GM18520 (cell line): ENCODE results near the gene NCAPD3.
A peak's percentile ranks its signal among the peaks of the same experiment; 100 is the strongest.
"Not testable (repeated sequence)": the region's sequence is repeated elsewhere in the genome, so short reads cannot be mapped to it uniquely, and the experiment has no call there.

Experiments
- ATAC-seq: cut with Tn5 transposase; IDR thresholded peaks from one replicate; pipeline ENCODE4 v1.9.1; 2021; ENCODE audit not compliant: unreplicated experiment

The NCAPD3 gene

GRCh38 chr11:134223836-134224709, at the start of gene NCAPD3, which contains the start of gene VPS26B:
Gene NCAPD3 (minus strand): TSS chr11:134223967. CDS start chr11:134223926, 41 bp downstream.
Gene VPS26B (plus strand): TSS chr11:134224671. CDS start chr11:134225123, 452 bp downstream.
- ATAC-seq, result peak; percentile 63

DNA sequence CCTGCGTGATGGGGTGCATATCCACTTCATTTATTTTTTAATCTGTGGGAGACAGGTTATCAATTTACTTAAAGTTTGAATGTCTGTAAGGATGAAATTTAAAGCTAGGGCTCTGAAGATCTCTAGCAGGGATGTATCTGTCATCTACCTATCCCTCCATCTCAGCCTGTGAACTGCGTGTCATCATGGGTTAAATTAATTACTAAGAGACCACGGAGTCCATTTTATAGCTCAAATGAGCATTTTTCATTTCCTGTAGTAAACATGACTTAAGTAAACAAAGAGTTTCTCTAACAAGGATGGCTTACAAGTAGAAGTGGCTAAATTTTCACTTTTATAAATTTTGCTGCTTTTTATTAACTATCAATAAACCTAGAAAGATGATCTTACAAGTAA, 49.5 kb upstream of the NCAPD3 start:
- no peak for ATAC-seq

DNA sequence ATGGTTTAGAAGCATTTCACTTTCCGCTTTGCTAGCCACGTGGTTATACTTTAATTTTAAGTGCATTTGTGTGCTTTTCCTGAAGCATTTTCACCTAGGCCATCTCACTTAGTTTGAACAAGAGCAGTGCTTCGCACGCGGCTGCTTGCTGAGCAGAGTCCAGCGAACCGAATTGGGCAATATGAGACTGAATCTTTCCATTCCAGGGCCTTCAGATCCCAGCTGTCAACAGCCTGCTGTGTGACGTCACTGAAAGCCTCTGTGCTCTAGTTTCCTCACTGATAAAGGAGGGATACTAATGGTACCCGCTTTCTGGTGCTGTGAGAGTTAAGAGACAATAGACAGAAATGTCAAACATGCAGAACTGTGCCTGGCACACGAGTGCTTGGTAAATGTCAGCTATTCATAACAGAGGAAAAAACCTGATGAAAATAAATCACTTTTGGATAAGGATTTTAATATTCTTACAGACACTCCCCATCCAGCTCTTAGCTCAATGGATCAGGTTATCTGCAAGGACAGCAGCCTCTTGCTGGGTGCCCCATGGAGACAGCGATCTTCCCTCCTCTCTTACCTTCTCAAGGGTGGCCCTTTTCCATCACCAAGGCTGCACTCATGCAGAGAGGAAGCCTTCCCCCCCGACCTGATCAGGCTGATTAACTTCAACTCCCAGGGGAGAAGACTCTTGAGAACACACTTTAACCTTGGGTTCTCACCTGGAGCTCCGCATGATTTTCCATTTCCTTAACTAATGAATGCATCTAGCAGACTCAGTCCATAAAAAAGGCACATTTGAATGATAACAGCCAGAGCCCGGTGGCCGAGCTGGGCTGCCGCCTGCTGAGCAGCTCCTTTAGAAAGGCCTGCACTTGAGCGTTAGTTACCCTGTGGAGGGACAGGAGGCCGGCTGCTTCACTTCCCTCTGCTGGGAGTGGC, 48.9 kb upstream of the NCAPD3 start:
- no peak for ATAC-seq

- ATAC-seq, result no peak
Measured at GRCh38 chr11:134271978-134272377, 48.2 kb upstream of the NCAPD3 start.

DNA sequence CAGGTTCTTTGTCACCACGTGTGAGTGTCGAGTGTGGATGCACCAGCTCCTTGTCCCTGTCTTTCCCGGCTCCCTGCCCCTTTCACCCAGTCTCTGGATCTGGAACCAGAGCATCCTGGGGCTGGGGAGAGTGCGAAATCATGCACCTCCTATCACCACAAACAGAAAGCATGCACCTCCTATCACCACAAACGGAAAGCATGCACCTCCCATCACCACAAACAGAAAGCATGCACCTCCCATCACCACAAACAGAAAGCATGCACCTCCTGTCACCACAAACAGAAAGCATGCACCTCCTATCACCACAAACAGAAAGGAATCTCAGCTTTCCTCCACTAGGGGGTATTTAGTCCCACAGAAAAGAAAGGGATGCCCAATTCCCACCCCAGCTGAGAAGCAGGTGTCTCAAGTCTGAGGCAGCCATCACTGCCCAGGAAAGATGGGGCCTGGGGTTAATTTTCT, 46.5 kb upstream of the NCAPD3 start:
- no peak for ATAC-seq

- ATAC-seq, result no peak
Measured at GRCh38 chr11:134267966-134268365, 44.2 kb upstream of the NCAPD3 start.

- ATAC-seq, result no peak
Measured at GRCh38 chr11:134267461-134267860, 43.7 kb upstream of the NCAPD3 start.

- ATAC-seq, result no peak
Measured at GRCh38 chr11:134266841-134267251, 43.1 kb upstream of the NCAPD3 start.

GRCh38 chr11:134266440-134266839, 42.7 kb upstream of the NCAPD3 start:
- ATAC-seq, result no peak

GRCh38 chr11:134264966-134265764, 41.4 kb upstream of the NCAPD3 start:
- ATAC-seq, result no peak

GRCh38 chr11:134261626-134262488, 38.1 kb upstream of the NCAPD3 start:
- no peak for ATAC-seq

GRCh38 chr11:134260983-134261382, 37.2 kb upstream of the NCAPD3 start:
- ATAC-seq, result no peak

GRCh38 chr11:134260503-134260902, 36.7 kb upstream of the NCAPD3 start:
- no peak for ATAC-seq

DNA sequence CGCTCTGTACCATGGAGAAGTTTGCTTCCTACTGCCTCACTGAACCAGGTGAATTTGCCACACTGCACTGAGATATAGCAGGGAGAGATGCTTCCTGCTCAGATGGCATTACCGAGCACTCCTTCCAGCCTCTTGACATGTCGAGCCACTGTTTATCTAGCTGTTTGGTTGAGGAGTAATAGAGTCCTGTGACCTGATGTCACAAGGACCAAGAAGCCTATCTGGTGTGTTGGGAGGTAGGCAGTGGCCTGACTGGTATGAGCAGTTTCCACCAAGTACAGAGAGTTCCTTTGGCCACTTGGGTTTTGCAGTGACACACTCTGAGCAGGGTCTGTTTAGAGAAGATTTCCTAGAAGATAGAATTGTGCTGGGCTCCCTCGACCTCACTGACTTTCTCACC, 34.8 kb upstream of the NCAPD3 start:
- no peak for ATAC-seq

- ATAC-seq, result no peak
Measured at GRCh38 chr11:134257101-134257500, 33.3 kb upstream of the NCAPD3 start.

DNA sequence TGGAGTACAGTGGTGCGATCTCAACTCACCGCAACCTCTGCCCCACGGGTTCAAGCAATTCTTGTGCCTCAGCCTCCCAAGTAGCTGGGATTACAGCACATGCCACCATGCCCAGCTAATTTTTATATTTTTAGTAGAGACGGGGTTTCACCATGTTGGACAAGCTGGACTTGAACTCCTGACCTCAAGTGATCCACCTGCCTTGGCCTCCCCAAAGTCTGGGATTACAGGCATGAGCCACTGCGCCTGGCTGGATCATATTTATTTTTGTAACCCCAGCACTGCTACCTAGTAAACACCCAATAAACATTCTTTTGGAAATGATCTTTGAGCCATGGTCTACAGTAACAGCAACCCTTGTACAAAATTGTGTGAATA, 31.4 kb upstream of the NCAPD3 start:
- not testable (repeated sequence) for ATAC-seq

DNA sequence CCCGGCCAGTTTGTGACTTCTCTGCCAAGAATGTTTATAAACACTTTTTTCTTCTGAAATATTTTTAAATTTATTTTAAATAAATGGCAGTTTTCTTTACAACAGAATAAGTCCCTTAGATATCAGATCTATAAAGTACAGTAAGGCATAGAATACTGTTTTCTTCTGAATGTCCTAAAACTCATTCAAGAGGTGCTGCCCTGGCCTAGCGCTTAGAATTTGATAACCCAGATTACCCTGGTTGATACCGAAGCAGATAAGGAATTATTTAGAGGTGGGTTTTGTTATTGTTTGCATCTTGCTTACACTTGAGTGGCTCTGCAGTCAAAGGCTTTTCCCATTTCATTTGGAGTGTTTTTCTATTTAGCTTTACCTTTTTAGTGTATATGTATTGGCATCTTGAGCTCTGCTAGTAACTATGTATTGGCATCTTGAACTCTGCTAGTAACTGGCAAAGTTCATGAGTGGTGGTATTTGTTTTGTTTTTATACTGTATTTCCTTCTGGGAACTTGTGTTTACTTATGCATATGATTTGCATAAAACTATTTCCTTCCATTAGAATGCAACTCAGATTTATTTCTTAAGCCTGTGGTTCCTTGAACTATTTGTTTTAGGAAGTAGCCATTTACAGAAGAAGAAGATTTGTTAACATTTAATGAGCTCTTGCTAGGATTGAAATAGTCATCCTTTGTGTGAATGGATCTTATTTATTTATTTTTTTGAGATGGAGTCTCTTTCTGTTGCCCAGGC, 30.8 kb upstream of the NCAPD3 start:
- no peak for ATAC-seq

DNA sequence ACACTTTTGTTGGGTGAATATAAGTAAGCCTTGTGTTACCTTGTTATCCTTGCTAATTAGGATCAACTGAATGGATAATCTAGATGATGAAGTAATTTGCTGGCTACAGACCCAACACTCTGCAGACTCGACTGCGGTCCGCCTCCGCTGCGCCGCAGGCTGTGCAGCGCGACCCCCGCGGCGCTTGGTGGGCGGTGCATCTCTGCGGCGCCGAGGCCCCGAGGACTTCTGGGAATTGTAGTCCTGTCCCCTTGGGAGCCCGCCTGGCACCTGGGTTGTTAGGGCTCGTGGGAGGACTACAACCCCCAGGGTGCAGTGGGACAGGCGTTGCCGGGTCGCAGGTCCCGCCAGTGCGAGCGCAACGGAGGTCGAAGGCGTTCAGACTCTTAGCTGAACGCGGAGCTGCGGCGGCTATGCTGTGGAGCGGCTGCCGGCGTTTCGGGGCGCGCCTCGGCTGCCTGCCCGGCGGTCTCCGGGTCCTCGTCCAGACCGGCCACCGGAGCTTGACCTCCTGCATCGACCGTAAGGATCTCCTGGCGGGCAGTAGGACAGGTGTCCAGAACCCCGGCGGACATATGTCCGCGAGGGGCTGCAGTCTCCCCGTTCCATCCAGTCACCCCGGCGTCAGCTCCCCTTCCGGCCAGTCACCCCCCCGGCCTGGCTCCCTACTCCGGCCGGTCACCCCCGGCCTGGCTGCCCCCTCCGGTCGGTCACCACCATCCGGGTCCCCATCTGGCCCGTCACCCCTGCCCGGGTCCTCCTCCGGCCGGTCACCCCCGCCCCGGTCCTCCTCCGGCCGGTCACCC, 29.6 kb upstream of the NCAPD3 start, which contains the start of the genes ACAD8 and THYN1:
ACAD8 (plus strand) TSS at position 381 of the 806 bp plus-strand sequence; CDS start at position 414, 33 bp downstream.
THYN1 (minus strand) TSS at position 165 of the 806 bp plus-strand sequence. CDS start 470 bp downstream, outside the sequence.
- ATAC-seq, result peak; percentile 99
